IPS-18a (cell line): ENCODE results near the gene GSN.

Experiments used
- H3K27ac ChIP-seq: one replicate; pipeline ENCODE4 v1.5.1; 2013; ENCODE audit warnings: low read length
- H3K27me3 ChIP-seq: one replicate; pipeline ENCODE4 v1.6.1; 2013; ENCODE audit warnings: mild to moderate bottlenecking, low read length; ENCODE audit not compliant: control insufficient read depth, insufficient read depth
- H3K36me3 ChIP-seq: one replicate; pipeline ENCODE4 v1.6.1; 2013; ENCODE audit warnings: low read depth, low read length; ENCODE audit not compliant: control insufficient read depth
- H3K4me1 ChIP-seq: one replicate; pipeline ENCODE4 v1.6.1; 2013; ENCODE audit warnings: low read depth, low read length; ENCODE audit not compliant: control insufficient read depth
- H3K4me3 ChIP-seq: one replicate; pipeline ENCODE4 v1.5.1; 2013; ENCODE audit warnings: low read length
- H3K9ac ChIP-seq: one replicate; pipeline ENCODE4 v1.6.1; 2013; ENCODE audit warnings: mild to moderate bottlenecking, low read length, moderate library complexity
- H3K9me3 ChIP-seq: one replicate; pipeline ENCODE4 v1.6.1; 2013; ENCODE audit warnings: low read depth, low read length; ENCODE audit not compliant: control insufficient read depth

The GSN gene

GRCh38 chr9:121357011-121357410 is 89.0 kb downstream of the GSN start:
- H3K36me3 ChIP-seq: peaks cover 3% of the 10 kb centered on the region
- H3K4me1 ChIP-seq: peaks cover 7% of the 10 kb centered on the region
- H3K9me3 ChIP-seq: no peaks in the 10 kb centered on the region
- no peak overlapping the region for H3K27ac ChIP-seq
- no peak overlapping the region for H3K9ac ChIP-seq
- H3K4me3 ChIP-seq: no peak overlapping the region
- H3K27me3 ChIP-seq: no peaks in the 10 kb centered on the region

GRCh38 chr9:121358751-121359150 is 90.8 kb downstream of the GSN start:
- H3K9ac ChIP-seq: no peak overlapping the region
- H3K4me3 ChIP-seq: no peak overlapping the region
- peaks cover 5% of the 10 kb centered on the region for H3K4me1 ChIP-seq

GRCh38 chr9:121359351-121360294 is 91.7 kb downstream of the GSN start:
- no peaks in the 10 kb centered on the region for H3K36me3 ChIP-seq
- no peak overlapping the region for H3K27ac ChIP-seq
- no peak overlapping the region for H3K4me3 ChIP-seq
- no peaks in the 10 kb centered on the region for H3K4me1 ChIP-seq
- no peaks in the 10 kb centered on the region for H3K27me3 ChIP-seq
- H3K9ac ChIP-seq: no peak overlapping the region
- no peaks in the 10 kb centered on the region for H3K9me3 ChIP-seq

More at GRCh38 chr9:121358751-121359150, 90.8 kb downstream of the GSN start:
- Histone ChIP-seq H3K27ac (no peak overlapping the region), H3K9me3 (no peaks in the 10 kb centered on the region), H3K27me3 (no peaks in the 10 kb centered on the region), H3K36me3 (peaks cover 3% of the 10 kb centered on the region)

- Histone ChIP-seq H3K4me3 (no peak overlapping the region), H3K27ac (no peak overlapping the region), H3K4me1 (no peaks in the 10 kb centered on the region), H3K9me3 (no peaks in the 10 kb centered on the region), H3K27me3 (no peaks in the 10 kb centered on the region), H3K36me3 (no peaks in the 10 kb centered on the region), H3K9ac (no peak overlapping the region)
These were observed 92.8 kb downstream of the GSN start for GRCh38 chr9:121360601-121361374.

- Histone ChIP-seq H3K4me3 (no peak overlapping the region), H3K9me3 (no peaks in the 10 kb centered on the region), H3K36me3 (no peaks in the 10 kb centered on the region), H3K4me1 (peaks cover 10% of the 10 kb centered on the region), H3K27me3 (no peaks in the 10 kb centered on the region), H3K9ac (no peak overlapping the region), H3K27ac (no peak overlapping the region)
These were observed 95.1 kb downstream of the GSN start for GRCh38 chr9:121362813-121363621.

GRCh38 chr9:121363622-121363961 is 95.6 kb downstream of the GSN start:
- Histone ChIP-seq H3K4me1 (peaks cover 14% of the 10 kb centered on the region), H3K4me3 (no peak overlapping the region), H3K27ac (no peak overlapping the region), H3K9ac (no peak overlapping the region), H3K36me3 (no peaks in the 10 kb centered on the region), H3K27me3 (peaks cover 2% of the 10 kb centered on the region), H3K9me3 (no peaks in the 10 kb centered on the region)

- Histone ChIP-seq H3K4me3 (no peak overlapping the region), H3K27ac (no peak overlapping the region), H3K36me3 (no peaks in the 10 kb centered on the region), H3K27me3 (peaks cover 7% of the 10 kb centered on the region), H3K9ac (no peak overlapping the region), H3K4me1 (peaks cover 17% of the 10 kb centered on the region), H3K9me3 (no peaks in the 10 kb centered on the region)
These were observed 96.1 kb downstream of the GSN start for GRCh38 chr9:121364077-121364476.

GRCh38 chr9:121364886-121365285 is 96.9 kb downstream of the GSN start:
- Histone ChIP-seq H3K4me3 (no peak overlapping the region), H3K4me1 (peaks cover 18% of the 10 kb centered on the region), H3K36me3 (no peaks in the 10 kb centered on the region), H3K9ac (no peak overlapping the region), H3K27ac (no peak overlapping the region), H3K27me3 (peaks cover 15% of the 10 kb centered on the region), H3K9me3 (no peaks in the 10 kb centered on the region)

- Histone ChIP-seq H3K36me3 (no peaks in the 10 kb centered on the region), H3K9ac (no peak overlapping the region), H3K4me1 (peaks cover 18% of the 10 kb centered on the region), H3K27ac (no peak overlapping the region), H3K27me3 (peaks cover 15% of the 10 kb centered on the region), H3K4me3 (no peak overlapping the region), H3K9me3 (no peaks in the 10 kb centered on the region)
These were observed 97.6 kb downstream of the GSN start for GRCh38 chr9:121365564-121365963.

- no peaks in the 10 kb centered on the region for H3K36me3 ChIP-seq
- H3K4me3 ChIP-seq: no peak overlapping the region
- peaks cover 15% of the 10 kb centered on the region for H3K27me3 ChIP-seq
- no peak overlapping the region for H3K9ac ChIP-seq
- peaks cover 18% of the 10 kb centered on the region for H3K4me1 ChIP-seq
- no peak overlapping the region for H3K27ac ChIP-seq
- no peaks in the 10 kb centered on the region for H3K9me3 ChIP-seq
These were observed 98.7 kb downstream of the GSN start for GRCh38 chr9:121366611-121367192.
